OCI-LY7 (cell line): ENCODE measurements around the gene SHROOM3.

Source experiments
- EZH2phosphoT487 ChIP-seq: fragments of 200-600 bp; sonication (generic); IDR thresholded peaks from 2 replicates; pipeline ENCODE4 v1.6.1; 2018; ENCODE audit warnings: low read depth, borderline replicate concordance, mild to moderate bottlenecking, mixed run types, antibody characterized with exemption, low read length, moderate library complexity, mixed read lengths
- TF ChIP-seq, protein P1 (sequence below): fragments of 200-600 bp; sonication (generic); conservative IDR thresholded peaks from 2 replicates; pipeline ENCODE4 v1.5.1; 2014; ENCODE audit warnings: mild to moderate bottlenecking, antibody characterized with exemption, low read length, moderate library complexity, mixed read lengths

- TF ChIP-seq, protein P1, sequence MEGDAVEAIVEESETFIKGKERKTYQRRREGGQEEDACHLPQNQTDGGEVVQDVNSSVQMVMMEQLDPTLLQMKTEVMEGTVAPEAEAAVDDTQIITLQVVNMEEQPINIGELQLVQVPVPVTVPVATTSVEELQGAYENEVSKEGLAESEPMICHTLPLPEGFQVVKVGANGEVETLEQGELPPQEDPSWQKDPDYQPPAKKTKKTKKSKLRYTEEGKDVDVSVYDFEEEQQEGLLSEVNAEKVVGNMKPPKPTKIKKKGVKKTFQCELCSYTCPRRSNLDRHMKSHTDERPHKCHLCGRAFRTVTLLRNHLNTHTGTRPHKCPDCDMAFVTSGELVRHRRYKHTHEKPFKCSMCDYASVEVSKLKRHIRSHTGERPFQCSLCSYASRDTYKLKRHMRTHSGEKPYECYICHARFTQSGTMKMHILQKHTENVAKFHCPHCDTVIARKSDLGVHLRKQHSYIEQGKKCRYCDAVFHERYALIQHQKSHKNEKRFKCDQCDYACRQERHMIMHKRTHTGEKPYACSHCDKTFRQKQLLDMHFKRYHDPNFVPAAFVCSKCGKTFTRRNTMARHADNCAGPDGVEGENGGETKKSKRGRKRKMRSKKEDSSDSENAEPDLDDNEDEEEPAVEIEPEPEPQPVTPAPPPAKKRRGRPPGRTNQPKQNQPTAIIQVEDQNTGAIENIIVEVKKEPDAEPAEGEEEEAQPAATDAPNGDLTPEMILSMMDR, result no peak
- no peak for TF ChIP-seq EZH2phosphoT487
Measured at GRCh38 chr4:76540486-76540885, 105.5 kb downstream of the SHROOM3 start.
